Thyroid gland (tissue), 4 donors: Measurements from ENCODE around the gene PTPRN2. TPM values are rescaled to one million over a fixed set of nuclear protein-coding genes. Genes with fewer than 3 reads are reported as not detected.

ENCODE experiments used
- DNase-seq, 2 donors: peaks; one replicate each; pipeline ENCODE4 v3.0.0-alpha.2; 2019
- H3K27ac ChIP-seq, 3 donors: fragments of 200-600 bp; sonication (generic); 1 replicate in 2 of 3; 2 replicates in 1 of 3; pipeline ENCODE4 v1.5.1; 2016 to 2019; ENCODE audit warnings: mild to moderate bottlenecking in 1 of 3, moderate library complexity in 1 of 3
- H3K27me3 ChIP-seq: fragments of 200-600 bp; sonication (generic); one replicate; pipeline ENCODE4 v1.5.1; 2019
- H3K36me3 ChIP-seq, 2 donors: fragments of 200-600 bp; sonication (generic); one replicate each; pipeline ENCODE4 v1.5.1; 2016 to 2019
- H3K4me1 ChIP-seq, 2 donors: fragments of 200-600 bp; sonication (generic); one replicate each; pipeline ENCODE4 v1.5.1; 2017 to 2019
- H3K4me3 ChIP-seq, 3 donors: fragments of 200-600 bp; sonication (generic); replicated peaks in 1 of 3; 1 replicate in 2 of 3; 2 replicates in 1 of 3; pipeline ENCODE4 v1.5.1; 2016; ENCODE audit warnings: mild to moderate bottlenecking in 1 of 3
- H3K9me3 ChIP-seq: fragments of 200-600 bp; sonication (generic); one replicate; pipeline ENCODE4 v1.5.1; 2017
- POLR2A ChIP-seq, 2 donors: fragments of 450-650 bp; IDR thresholded peaks; one replicate each; pipeline ENCODE4 v1.6.1; 2017; ENCODE audit warnings: antibody characterized with exemption in 2 of 2, mild to moderate bottlenecking in 2 of 2, moderate library complexity in 1 of 2
- WGBS, 2 donors: methylation state at CpG; one replicate each; pipeline ENCODE4 v1.1.5; 2017; 5-methylcytosine and 5-hydroxymethylcytosine counted together
- intact Hi-C: fragments of 100-400 bp; cut with DNase I; formaldehyde crosslinking; loops from one replicate; pipeline ENCODE4 v1.15.1; 2023
- total RNA-seq, 4 donors: library from RNA; depleted of rRNA; stranded (reverse); fragments of >200 nt; gene quantifications; one replicate each; pipeline ENCODE4 v1.2.3, GENCODE V29; 2016
- TF ChIP-seq, protein P1 (sequence below), 6 experiments: fragments of 200-600 bp in 3 of 6; fragments of 450-650 bp in 3 of 6; sonication (generic) in 3 of 6; IDR thresholded peaks; one replicate each; pipeline ENCODE4 v1.5.1; 2016 to 2019; ENCODE audit warnings: antibody characterized with exemption in 6 of 6, mild to moderate bottlenecking in 2 of 6, inconsistent platforms in 1 of 6, moderate library complexity in 1 of 6

The PTPRN2 gene
- total RNA-seq, 4 donors from 2014 or later, result 4.2 to 9.9 (median 7.7) TPM

DNA sequence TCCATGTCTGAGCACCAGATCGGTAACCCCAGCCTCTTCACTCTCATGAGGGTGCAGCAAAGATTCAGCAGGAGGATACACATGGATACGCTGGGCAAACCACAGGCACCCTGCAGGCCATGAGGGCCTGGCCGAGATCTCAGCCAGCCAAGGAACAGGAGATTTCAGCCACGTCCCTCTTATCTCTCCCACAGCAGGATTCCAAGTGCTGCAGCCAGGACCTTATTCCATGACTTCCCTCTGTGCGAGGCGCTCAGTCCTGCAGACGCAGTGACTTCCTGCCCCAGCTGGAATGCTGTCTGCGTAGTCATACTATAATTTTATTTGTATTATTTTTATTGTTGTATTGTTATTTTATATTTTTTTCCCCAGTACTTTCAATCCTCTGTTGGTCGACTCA lies 66.8 kb downstream of the PTPRN2 start:
- TF ChIP-seq, protein P1, sequence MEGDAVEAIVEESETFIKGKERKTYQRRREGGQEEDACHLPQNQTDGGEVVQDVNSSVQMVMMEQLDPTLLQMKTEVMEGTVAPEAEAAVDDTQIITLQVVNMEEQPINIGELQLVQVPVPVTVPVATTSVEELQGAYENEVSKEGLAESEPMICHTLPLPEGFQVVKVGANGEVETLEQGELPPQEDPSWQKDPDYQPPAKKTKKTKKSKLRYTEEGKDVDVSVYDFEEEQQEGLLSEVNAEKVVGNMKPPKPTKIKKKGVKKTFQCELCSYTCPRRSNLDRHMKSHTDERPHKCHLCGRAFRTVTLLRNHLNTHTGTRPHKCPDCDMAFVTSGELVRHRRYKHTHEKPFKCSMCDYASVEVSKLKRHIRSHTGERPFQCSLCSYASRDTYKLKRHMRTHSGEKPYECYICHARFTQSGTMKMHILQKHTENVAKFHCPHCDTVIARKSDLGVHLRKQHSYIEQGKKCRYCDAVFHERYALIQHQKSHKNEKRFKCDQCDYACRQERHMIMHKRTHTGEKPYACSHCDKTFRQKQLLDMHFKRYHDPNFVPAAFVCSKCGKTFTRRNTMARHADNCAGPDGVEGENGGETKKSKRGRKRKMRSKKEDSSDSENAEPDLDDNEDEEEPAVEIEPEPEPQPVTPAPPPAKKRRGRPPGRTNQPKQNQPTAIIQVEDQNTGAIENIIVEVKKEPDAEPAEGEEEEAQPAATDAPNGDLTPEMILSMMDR (IDR thresholded peaks at IDR 0.05), result no peak
- TF ChIP-seq POLR2A (IDR thresholded peaks at IDR 0.05), result no peak
- H3K4me3 ChIP-seq, result no peak overlapping the region
- H3K36me3 ChIP-seq, result no peaks in the 10 kb centered on the region
- no peak for DNase-seq
- WGBS, 2 donors, result 72 to 85% methylated on average over 9 of the region's 9 CpGs
- H3K4me1 ChIP-seq, result no peaks in the 10 kb centered on the region
- intact Hi-C loops, result no loop called here
- no peaks in the 10 kb centered on the region for H3K9me3 ChIP-seq
- H3K27me3 ChIP-seq, result no peaks in the 10 kb centered on the region
- H3K27ac ChIP-seq, result no peak overlapping the region

DNA sequence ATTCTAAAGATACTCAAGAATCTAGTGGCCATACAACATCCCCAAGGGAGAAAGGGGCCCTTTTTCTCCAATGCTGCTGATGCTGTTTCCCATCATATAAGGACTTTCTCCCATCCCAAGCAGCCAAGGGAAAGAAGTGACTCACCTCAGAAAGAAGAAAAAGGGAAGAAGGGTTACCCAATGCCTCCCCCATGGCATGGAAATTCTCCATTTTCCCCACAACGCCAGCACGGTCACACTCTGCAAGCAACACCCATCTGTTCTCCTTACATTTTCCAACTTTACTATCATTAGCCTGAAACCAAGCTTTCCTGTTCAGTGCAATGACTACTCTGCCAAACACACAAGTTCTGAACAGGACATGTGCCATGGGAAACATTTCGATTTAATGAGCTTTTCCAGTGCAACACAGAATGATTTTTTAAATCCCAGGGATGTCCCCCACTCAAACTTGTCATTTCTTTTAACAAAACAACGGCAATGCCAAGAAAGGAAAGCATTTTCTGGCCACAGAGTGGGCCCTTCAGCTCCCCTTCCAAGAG lies 67.9 kb downstream of the PTPRN2 start:
- Histone ChIP-seq H3K27ac (no peak overlapping the region), H3K4me3 (no peak overlapping the region), H3K27me3 (no peaks in the 10 kb centered on the region), H3K9me3 (no peaks in the 10 kb centered on the region), H3K36me3 (no peaks in the 10 kb centered on the region), H3K4me1 (no peaks in the 10 kb centered on the region)
- no peak for DNase-seq
- TF ChIP-seq, protein P1 (IDR thresholded peaks at IDR 0.05), result no peak
- TF ChIP-seq POLR2A (IDR thresholded peaks at IDR 0.05), result no peak
- intact Hi-C loops, result no loop called here
- 71 to 76% methylated on average over 4 of the region's 4 CpGs for WGBS, 2 donors

DNA sequence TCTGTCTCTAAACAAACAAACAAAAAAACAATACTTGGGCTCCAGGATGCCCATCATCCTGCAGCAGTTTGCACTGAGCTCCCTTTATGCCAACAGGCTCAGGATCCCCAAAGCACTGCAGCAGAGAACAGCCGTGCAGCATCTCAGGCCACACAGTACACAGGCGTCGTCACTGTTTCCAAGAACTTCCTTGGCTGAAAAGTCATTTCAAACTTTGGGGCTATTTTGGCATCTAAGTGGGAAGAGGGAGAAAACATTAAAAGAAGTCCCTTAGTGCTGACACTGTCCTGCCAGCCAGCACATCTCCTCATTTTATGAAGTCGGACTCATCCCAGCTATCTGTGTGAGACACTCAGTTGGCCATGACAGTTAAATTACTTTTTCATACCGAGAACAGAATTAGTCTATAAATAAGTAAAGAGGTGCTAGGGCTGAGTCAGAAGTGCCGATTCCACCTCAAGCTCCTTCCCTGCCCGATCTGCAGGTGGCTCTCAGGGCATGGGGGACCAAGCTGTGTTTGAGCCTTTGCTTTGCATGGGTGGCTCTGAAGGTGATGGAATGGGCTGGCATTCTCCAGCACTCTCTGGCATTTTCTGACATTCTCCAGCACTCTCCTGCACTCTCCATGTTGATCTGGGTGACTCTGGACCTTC lies 68.5 kb downstream of the PTPRN2 start:
- WGBS, 2 donors, result 78 to 82% methylated on average over 7 of the region's 7 CpGs
- no peak overlapping the region for H3K27ac ChIP-seq
- no peaks in the 10 kb centered on the region for H3K36me3 ChIP-seq
- DNase-seq, result no peak
- no peaks in the 10 kb centered on the region for H3K27me3 ChIP-seq
- no peaks in the 10 kb centered on the region for H3K9me3 ChIP-seq
- no peak overlapping the region for H3K4me3 ChIP-seq
- no peak for TF ChIP-seq POLR2A (IDR thresholded peaks at IDR 0.05)
- TF ChIP-seq, protein P1 (IDR thresholded peaks at IDR 0.05), result no peak
- intact Hi-C loops, result no loop called here
- H3K4me1 ChIP-seq, result no peaks in the 10 kb centered on the region

DNA sequence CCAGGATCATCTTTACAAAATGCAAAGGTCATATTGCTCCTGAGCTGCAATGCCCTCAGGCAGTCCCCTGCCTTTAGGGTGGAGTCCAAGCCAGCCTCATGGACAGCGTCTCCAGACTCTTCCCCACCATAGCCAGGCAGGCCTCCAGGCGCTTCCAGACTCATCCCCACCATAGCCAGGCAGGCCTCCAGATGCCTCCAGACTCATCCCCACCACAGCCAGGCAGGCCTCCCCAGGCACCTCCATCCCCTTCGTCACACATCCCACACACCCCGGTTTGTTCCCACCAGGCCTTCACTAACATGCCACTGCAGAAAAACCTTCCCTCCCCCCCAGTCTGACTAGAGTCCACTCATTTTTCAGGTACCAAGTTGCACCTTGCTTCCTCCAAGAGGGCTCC lies 70.1 kb downstream of the PTPRN2 start:
- WGBS, 2 donors, result 93 to 94% methylated on average over 4 of the region's 4 CpGs
- no peaks in the 10 kb centered on the region for H3K27me3 ChIP-seq
- no peak overlapping the region for H3K4me3 ChIP-seq
- no peak for DNase-seq
- no peaks in the 10 kb centered on the region for H3K36me3 ChIP-seq
- no peaks in the 10 kb centered on the region for H3K9me3 ChIP-seq
- no peak overlapping the region for H3K27ac ChIP-seq
- no peak for TF ChIP-seq POLR2A (IDR thresholded peaks at IDR 0.05)
- TF ChIP-seq, protein P1 (IDR thresholded peaks at IDR 0.05), result no peak
- intact Hi-C loops, result no loop called here
- H3K4me1 ChIP-seq, result no peaks in the 10 kb centered on the region

DNA sequence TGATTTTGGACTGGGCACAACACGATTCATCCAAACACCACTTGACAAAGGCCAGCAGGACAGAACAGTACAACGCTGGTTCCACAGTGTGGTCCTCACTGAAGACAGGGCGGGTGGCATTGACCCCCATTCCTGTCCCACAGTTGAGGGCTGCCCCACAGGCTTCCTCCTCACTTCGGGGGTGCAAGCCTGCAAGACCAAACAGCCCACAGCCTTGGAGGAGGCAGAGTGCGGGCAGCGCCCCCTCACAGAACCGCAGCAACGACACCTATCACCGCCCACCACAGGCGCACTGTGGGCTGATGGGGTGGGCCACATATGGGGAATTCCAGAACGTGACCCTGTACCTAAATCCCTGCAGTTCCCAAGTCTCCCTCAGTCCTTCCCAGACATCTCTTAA lies 70.6 kb downstream of the PTPRN2 start:
- 79 to 86% methylated on average over 5 to 11 of the region's 11 CpGs for whole genome bisulfite sequencing, 2 donors
- Histone ChIP-seq H3K27ac (no peak overlapping the region), H3K36me3 (no peaks in the 10 kb centered on the region), H3K27me3 (no peaks in the 10 kb centered on the region), H3K4me1 (no peaks in the 10 kb centered on the region), H3K4me3 (no peak overlapping the region), H3K9me3 (no peaks in the 10 kb centered on the region)
- TF ChIP-seq, protein P1 (IDR thresholded peaks at IDR 0.05), result no peak
- no peak for TF ChIP-seq POLR2A (IDR thresholded peaks at IDR 0.05)
- intact Hi-C loops, result no loop called here
- DNase-seq, result no peak
